Measurements from ENCODE around the gene ANO7. TPM values are rescaled to one million over a fixed set of nuclear protein-coding genes. Genes with fewer than 3 reads are reported as not detected.

ANO7 gene
- polyA plus RNA-seq, 2 donors = 0.14 to 0.21 TPM

- Histone ChIP-seq H3K36me3 (ENCODE audit: control insufficient read depth in 2 of 2, insufficient read depth in 2 of 2, low read length in 1 of 2) (peaks cover 0 to 5% of the 10 kb centered on the region in 2 donors), H3K9me3 (ENCODE audit: control insufficient read depth in 2 of 2, insufficient read depth in 1 of 2, low read depth in 1 of 2, low read length in 1 of 2) (no peaks in the 10 kb centered on the region), H3K27ac (ENCODE audit: low read depth in 2 of 2, low read length in 1 of 2) (peak overlapping the region; percentile 90 to 95), H3K4me3 (ENCODE audit: low read depth in 1 of 2, low read length in 2 of 2) (peak overlapping the region; percentile 79 to 93), H3K4me1 (ENCODE audit: control insufficient read depth in 2 of 2, insufficient read depth in 2 of 2, low read length in 1 of 2) (peaks cover 12 to 16% of the 10 kb centered on the region in 2 donors), H3K27me3 (ENCODE audit: control insufficient read depth in 1 of 2, insufficient read depth in 2 of 2, low read length in 2 of 2) (no peaks in the 10 kb centered on the region)
- 1% methylated on average over 72 to 102 of the region's 102 CpGs for WGBS, 2 donors
Observed at GRCh38 chr2:241272303-241273209, 84.1 kb downstream of the ANO7 start.

GRCh38 chr2:241273210-241274020 lies 84.9 kb downstream of the ANO7 start:
- peak overlapping the region; percentile 90 to 95 for H3K27ac ChIP-seq (ENCODE audit: low read depth in 2 of 2, low read length in 1 of 2)
- H3K9me3 ChIP-seq (ENCODE audit: control insufficient read depth in 2 of 2, insufficient read depth in 1 of 2, low read depth in 1 of 2, low read length in 1 of 2) = no peaks in the 10 kb centered on the region
- no peaks in the 10 kb centered on the region for H3K27me3 ChIP-seq (ENCODE audit: control insufficient read depth in 1 of 2, insufficient read depth in 2 of 2, low read length in 2 of 2)
- H3K36me3 ChIP-seq (ENCODE audit: control insufficient read depth in 2 of 2, insufficient read depth in 2 of 2, low read length in 1 of 2) = peaks cover 0 to 2% of the 10 kb centered on the region in 2 donors
- WGBS, 2 donors = 51 to 52% methylated on average over 21 of the region's 21 CpGs
- H3K4me1 ChIP-seq (ENCODE audit: control insufficient read depth in 2 of 2, insufficient read depth in 2 of 2, low read length in 1 of 2) = peaks cover 12 to 16% of the 10 kb centered on the region in 2 donors
- H3K4me3 ChIP-seq (ENCODE audit: low read depth in 1 of 2, low read length in 2 of 2) = peak overlapping the region; percentile 79 to 93

- H3K4me3 ChIP-seq (ENCODE audit: low read depth in 1 of 2, low read length in 2 of 2) = no peak overlapping the region
- H3K27me3 ChIP-seq (ENCODE audit: control insufficient read depth in 1 of 2, insufficient read depth in 2 of 2, low read length in 2 of 2) = no peaks in the 10 kb centered on the region
- 65 to 92% methylated on average over 5 of the region's 5 CpGs for WGBS, 2 donors
- peaks cover 0 to 2% of the 10 kb centered on the region in 2 donors for H3K36me3 ChIP-seq (ENCODE audit: control insufficient read depth in 2 of 2, insufficient read depth in 2 of 2, low read length in 1 of 2)
- H3K4me1 ChIP-seq (ENCODE audit: control insufficient read depth in 2 of 2, insufficient read depth in 2 of 2, low read length in 1 of 2) = peaks cover 12 to 16% of the 10 kb centered on the region in 2 donors
- peak overlapping the region in 1 of 2 donors; percentile 33 for H3K27ac ChIP-seq (ENCODE audit: low read depth in 2 of 2, low read length in 1 of 2)
- H3K9me3 ChIP-seq (ENCODE audit: control insufficient read depth in 2 of 2, insufficient read depth in 1 of 2, low read depth in 1 of 2, low read length in 1 of 2) = no peaks in the 10 kb centered on the region
Observed at GRCh38 chr2:241274127-241274526, 85.7 kb downstream of the ANO7 start.

Other genes starting within 250 kb of the ANO7 start
- 1 to 10 TPM; 3.3 to 3.6 TPM for gene SNED1, start 190.1 kb upstream of the ANO7 start, polyA plus RNA-seq
- 10 to 100 TPM; 21.5 to 32.7 TPM for gene MTERF4, start 86.4 kb upstream of the ANO7 start, polyA plus RNA-seq
- gene PASK, start 39.2 kb upstream of the ANO7 start, polyA plus RNA-seq = 1 to 10 TPM; 4.9 to 7.8 TPM
- 10 to 100 TPM; 74.3 to 78.2 TPM for gene PPP1R7, start 38.2 kb upstream of the ANO7 start, polyA plus RNA-seq
- gene HDLBP, start 127.0 kb downstream of the ANO7 start, polyA plus RNA-seq = 100 to 1,000 TPM; 158 to 197 TPM
- gene SEPTIN2, start 127.2 kb downstream of the ANO7 start, polyA plus RNA-seq = 10 to 100 TPM; 63.6 to 95.6 TPM
- gene FARP2, start 167.6 kb downstream of the ANO7 start, polyA plus RNA-seq = 10 to 100 TPM; 13.2 to 19.9 TPM

All from esophagus (tissue), 2 donors.